ENCODE data around the gene PTCSC3.
"Not testable (repeated sequence)": the region's sequence is repeated elsewhere in the genome, so short reads cannot be mapped to it uniquely, and the experiment has no call there.

DNA sequence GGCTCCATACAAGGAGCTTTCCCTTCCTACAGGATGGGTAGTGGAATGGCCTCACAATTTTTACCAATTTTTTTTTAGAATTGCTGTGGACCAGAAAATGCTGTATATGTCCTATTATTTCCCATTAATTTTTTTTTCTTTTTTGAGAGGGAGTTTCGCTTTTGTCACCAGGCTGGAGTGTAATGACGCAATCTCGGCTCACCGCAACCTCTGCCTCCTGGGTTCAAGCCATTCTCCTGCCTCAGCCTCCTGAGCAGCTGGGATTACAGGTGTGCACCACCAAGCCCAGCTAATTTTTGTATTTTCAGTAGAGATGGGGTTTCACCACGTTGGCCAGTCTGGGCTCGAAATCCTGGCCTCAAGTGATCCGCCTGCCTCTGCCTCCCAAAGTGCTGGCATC, 72.3 kb downstream of the PTCSC3 start:
- TF ChIP-seq, protein P1, sequence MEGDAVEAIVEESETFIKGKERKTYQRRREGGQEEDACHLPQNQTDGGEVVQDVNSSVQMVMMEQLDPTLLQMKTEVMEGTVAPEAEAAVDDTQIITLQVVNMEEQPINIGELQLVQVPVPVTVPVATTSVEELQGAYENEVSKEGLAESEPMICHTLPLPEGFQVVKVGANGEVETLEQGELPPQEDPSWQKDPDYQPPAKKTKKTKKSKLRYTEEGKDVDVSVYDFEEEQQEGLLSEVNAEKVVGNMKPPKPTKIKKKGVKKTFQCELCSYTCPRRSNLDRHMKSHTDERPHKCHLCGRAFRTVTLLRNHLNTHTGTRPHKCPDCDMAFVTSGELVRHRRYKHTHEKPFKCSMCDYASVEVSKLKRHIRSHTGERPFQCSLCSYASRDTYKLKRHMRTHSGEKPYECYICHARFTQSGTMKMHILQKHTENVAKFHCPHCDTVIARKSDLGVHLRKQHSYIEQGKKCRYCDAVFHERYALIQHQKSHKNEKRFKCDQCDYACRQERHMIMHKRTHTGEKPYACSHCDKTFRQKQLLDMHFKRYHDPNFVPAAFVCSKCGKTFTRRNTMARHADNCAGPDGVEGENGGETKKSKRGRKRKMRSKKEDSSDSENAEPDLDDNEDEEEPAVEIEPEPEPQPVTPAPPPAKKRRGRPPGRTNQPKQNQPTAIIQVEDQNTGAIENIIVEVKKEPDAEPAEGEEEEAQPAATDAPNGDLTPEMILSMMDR (IDR thresholded peaks at IDR 0.05): not testable (repeated sequence)
- TF ChIP-seq EP300, POLR2A (IDR thresholded peaks at IDR 0.05): not testable (repeated sequence)
